OCI-LY1 (cell line): ENCODE data around the gene USP25.

Experiments used
- EZH2 ChIP-seq: fragments of 200-600 bp; sonication (generic), shearing (Covaris generic); IDR thresholded peaks from 2 replicates; pipeline ENCODE4 v1.8.0; 2017; ENCODE audit warnings: borderline replicate concordance, mixed run types, mild to moderate bottlenecking, antibody characterized with exemption, low read length, moderate library complexity, mixed read lengths
- TF ChIP-seq, protein P1 (sequence below): fragments of 200-600 bp; sonication (generic), shearing (Covaris generic); IDR thresholded peaks from 2 replicates; pipeline ENCODE4 v1.5.1; 2017; ENCODE audit warnings: mild to moderate bottlenecking, antibody characterized with exemption, low read length, moderate library complexity, mixed read lengths

DNA sequence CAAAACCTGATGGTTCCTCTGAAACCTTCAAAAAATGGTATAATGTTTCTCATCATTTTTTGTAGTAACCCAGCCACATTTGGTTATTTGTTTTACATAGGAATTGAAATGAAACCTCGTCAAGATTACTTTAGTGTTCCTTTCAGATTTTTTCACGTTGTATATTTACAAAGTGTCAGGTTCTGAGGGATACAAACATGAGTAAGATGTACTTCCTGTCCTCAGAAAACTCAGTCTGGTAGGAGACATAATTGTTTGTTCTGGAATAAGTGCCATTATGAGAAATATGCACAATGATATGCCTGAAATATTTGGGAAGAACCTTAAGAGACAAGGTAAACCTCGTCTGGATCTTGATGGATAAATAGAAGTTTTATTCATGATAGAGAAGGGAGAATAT lies 145.5 kb downstream of the USP25 start:
- TF ChIP-seq, protein P1, sequence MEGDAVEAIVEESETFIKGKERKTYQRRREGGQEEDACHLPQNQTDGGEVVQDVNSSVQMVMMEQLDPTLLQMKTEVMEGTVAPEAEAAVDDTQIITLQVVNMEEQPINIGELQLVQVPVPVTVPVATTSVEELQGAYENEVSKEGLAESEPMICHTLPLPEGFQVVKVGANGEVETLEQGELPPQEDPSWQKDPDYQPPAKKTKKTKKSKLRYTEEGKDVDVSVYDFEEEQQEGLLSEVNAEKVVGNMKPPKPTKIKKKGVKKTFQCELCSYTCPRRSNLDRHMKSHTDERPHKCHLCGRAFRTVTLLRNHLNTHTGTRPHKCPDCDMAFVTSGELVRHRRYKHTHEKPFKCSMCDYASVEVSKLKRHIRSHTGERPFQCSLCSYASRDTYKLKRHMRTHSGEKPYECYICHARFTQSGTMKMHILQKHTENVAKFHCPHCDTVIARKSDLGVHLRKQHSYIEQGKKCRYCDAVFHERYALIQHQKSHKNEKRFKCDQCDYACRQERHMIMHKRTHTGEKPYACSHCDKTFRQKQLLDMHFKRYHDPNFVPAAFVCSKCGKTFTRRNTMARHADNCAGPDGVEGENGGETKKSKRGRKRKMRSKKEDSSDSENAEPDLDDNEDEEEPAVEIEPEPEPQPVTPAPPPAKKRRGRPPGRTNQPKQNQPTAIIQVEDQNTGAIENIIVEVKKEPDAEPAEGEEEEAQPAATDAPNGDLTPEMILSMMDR, result no peak
- TF ChIP-seq EZH2, result no peak
